Measurements from ENCODE around the gene HTR3B.
A peak's percentile ranks its signal among the peaks of the same experiment; 100 is the strongest.
"Not testable (repeated sequence)": the region's sequence is repeated elsewhere in the genome, so short reads cannot be mapped to it uniquely, and the experiment has no call there.

HTR3B gene

GRCh38 chr11:113876074-113876797 lies 28.4 kb upstream of the HTR3B start:
- DNase-seq: peak in 1 of 2 experiments; percentile 18
- TF ChIP-seq GATA1 (IDR thresholded peaks at IDR 0.05; ENCODE audit: low read depth, low read length): no peak
- TF ChIP-seq POLR2A (IDR thresholded peaks at IDR 0.05; ENCODE audit: low read length): peak; percentile 33

GRCh38 chr11:113876798-113877669 lies 27.6 kb upstream of the HTR3B start:
- DNase-seq: no peak
- TF ChIP-seq GATA1 (IDR thresholded peaks at IDR 0.05; ENCODE audit: low read depth, low read length) (no peak), POLR2A (IDR thresholded peaks at IDR 0.05; ENCODE audit: low read length) (no peak)

- no peak for TF ChIP-seq GATA1 (IDR thresholded peaks at IDR 0.05; ENCODE audit: low read depth, low read length)
- TF ChIP-seq POLR2A (IDR thresholded peaks at IDR 0.05; ENCODE audit: low read length): no peak
- peak in 1 of 2 experiments; percentile 17 for DNase-seq
These were observed 26.9 kb upstream of the HTR3B start for GRCh38 chr11:113877670-113878055.

GRCh38 chr11:113879446-113879845 lies 25.1 kb upstream of the HTR3B start:
- DNase-seq: not testable (repeated sequence)

GRCh38 chr11:113880971-113881370 lies 23.6 kb upstream of the HTR3B start:
- DNase-seq: peak in 1 of 2 experiments; percentile 3

GRCh38 chr11:113881856-113882255 lies 22.7 kb upstream of the HTR3B start:
- TF ChIP-seq GATA1 (IDR thresholded peaks at IDR 0.05; ENCODE audit: low read depth, low read length) (no peak), POLR2A (IDR thresholded peaks at IDR 0.05; ENCODE audit: low read length) (no peak)
- no peak for DNase-seq

More at GRCh38 chr11:113880971-113881370, 23.6 kb upstream of the HTR3B start:
- no peak for TF ChIP-seq POLR2A (IDR thresholded peaks at IDR 0.05; ENCODE audit: low read length)

- TF ChIP-seq POLR2A (IDR thresholded peaks at IDR 0.05; ENCODE audit: low read length) (no peak), GATA1 (IDR thresholded peaks at IDR 0.05; ENCODE audit: low read depth, low read length) (no peak)
- no peak for DNase-seq
These were observed 20.2 kb upstream of the HTR3B start for GRCh38 chr11:113884361-113884836.

- DNase-seq: no peak
- TF ChIP-seq POLR2A (IDR thresholded peaks at IDR 0.05; ENCODE audit: low read length): no peak
- TF ChIP-seq GATA1 (IDR thresholded peaks at IDR 0.05; ENCODE audit: low read depth, low read length): no peak
These were observed 18.7 kb upstream of the HTR3B start for GRCh38 chr11:113885897-113886296.

GRCh38 chr11:113888848-113889247 lies 15.7 kb upstream of the HTR3B start:
- no peak for DNase-seq
- TF ChIP-seq POLR2A (IDR thresholded peaks at IDR 0.05; ENCODE audit: low read length) (no peak), GATA1 (IDR thresholded peaks at IDR 0.05; ENCODE audit: low read depth, low read length) (no peak)

GRCh38 chr11:113894421-113894996 lies 10.1 kb upstream of the HTR3B start:
- DNase-seq: no peak
- TF ChIP-seq GATA1 (IDR thresholded peaks at IDR 0.05; ENCODE audit: low read depth, low read length) (no peak), POLR2A (IDR thresholded peaks at IDR 0.05; ENCODE audit: low read length) (no peak)

GRCh38 chr11:113895367-113896155 lies 9.0 kb upstream of the HTR3B start:
- no peak for TF ChIP-seq POLR2A (IDR thresholded peaks at IDR 0.05; ENCODE audit: low read length)
- TF ChIP-seq GATA1 (IDR thresholded peaks at IDR 0.05; ENCODE audit: low read depth, low read length): no peak
- DNase-seq: no peak

- DNase-seq: peak; percentile 19 to 50
- TF ChIP-seq POLR2A (IDR thresholded peaks at IDR 0.05; ENCODE audit: low read length) (no peak), GATA1 (IDR thresholded peaks at IDR 0.05; ENCODE audit: low read depth, low read length) (no peak)
These were observed 8.3 kb upstream of the HTR3B start for GRCh38 chr11:113896156-113896879.

- DNase-seq: no peak
- TF ChIP-seq POLR2A (IDR thresholded peaks at IDR 0.05; ENCODE audit: low read length) (no peak), GATA1 (IDR thresholded peaks at IDR 0.05; ENCODE audit: low read depth, low read length) (no peak)
These were observed 3.5 kb upstream of the HTR3B start for GRCh38 chr11:113901141-113901540.

All from erythroblast (primary cell).